ENCODE results near the gene ITGA1.

Gene ITGA1

DNA sequence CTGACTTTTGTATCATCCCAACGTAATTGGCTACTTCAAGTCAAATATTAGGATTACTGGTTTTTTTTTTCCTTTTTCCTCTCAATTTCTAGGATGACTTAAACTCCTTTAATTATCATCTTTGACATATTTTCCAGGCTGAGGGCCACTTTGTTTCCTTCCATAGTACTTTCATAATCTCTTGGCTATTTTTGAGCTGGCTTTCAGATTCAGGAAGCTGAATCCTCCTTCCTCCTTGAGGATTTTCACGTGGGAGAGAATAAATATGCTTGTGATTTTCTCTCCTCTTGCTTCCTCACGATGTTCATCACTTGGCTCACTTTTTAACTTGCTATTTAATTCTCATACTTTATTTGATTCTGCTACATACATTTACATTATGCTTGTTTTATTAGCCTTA, 88.1 kb downstream of the ITGA1 start:
- no peak for DNase-seq

DNA sequence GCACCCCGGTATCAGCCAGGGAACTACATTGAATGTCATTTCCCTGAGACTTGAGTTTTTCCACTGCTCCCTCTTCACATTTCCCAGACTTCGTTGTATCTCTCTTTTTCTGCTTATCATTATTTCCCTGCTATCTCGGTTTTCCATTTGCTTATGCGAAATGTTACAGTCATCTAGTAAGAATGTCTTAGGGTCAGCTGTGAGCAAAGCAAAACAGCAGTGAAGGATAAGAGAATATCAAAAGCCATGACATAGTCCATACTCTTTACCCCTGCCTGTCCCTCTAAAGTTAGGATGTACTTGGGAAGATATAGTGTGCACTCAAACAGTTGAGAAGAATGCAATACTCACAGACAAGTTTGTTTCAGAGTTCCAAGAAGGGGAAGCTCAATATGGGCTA, 88.7 kb downstream of the ITGA1 start:
- DNase-seq, result no peak

DNA sequence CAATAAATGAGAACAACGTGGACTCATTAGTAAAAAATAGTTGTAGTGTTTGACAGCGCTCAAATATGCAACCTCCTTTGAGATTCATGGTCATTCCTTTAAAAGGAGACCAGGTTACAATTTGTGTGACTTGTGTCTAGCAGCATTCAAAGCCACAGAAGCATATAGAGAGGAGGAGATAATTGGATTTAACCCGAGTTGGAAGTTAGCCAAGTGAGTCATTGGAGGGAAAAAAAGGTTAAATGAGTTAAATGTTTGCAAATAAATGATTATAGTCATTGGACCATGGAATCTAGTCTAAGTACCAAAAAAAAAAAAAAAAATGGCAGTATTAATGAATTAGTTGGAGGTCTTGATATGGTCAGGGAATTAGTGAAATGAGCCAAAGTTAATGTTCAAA, 90.9 kb downstream of the ITGA1 start:
- no peak for DNase-seq

DNA sequence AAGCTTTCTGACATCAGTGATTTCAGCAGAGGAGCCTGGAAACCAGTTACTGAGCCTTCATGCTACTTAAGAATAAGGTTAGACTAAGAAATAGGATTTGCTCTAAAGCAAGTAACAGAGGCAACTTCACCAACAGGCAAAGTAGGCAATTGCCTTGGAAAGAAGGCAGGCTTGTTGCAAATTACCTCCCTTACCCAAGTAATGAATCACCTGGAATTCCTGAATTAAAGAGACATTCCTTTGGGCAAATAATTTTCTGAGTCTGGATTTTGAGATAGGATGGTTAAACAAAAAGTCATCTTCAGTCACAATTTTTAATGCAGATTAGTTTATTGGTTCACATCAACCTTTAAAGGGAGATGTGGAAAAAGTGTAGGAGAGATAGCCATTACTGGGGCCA, 92.8 kb downstream of the ITGA1 start:
- no peak for DNase-seq

DNA sequence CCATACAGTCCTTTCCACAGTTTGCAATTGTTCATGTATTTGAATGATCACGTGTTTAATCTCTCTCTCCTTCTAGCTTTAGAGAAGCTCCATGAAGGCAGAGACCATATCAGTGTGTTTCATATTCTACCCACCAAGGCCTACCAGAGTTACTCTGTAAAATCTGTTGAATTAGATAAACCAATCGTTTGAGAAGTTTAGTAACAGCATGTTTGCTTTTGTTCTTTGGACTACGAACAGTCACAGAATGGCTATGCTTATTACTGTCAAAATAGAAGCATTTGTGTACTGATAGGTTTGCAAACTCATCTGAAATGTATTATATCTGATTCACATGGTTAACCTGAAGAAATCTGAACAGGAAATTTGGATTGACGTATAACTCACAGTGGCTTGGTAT, 93.8 kb downstream of the ITGA1 start:
- DNase-seq, result no peak

DNA sequence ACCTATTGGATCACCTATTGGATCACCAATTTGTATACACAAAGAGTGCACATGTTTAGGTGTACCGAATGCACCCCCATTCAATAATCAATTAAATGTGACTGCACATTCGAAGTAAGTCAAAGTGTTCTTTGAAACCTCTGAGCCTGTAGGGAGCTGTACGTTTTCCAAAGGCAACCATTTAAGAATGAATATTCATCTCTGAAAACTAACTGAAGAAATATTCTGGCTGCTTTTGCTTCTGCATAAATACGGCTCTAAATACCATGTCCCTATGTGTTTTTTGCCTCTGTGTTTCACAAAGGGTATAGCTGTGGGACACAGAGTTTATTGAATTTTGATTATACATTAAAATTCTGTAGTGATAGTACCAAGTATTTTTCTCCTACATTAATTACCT, 95.4 kb downstream of the ITGA1 start:
- no peak for DNase-seq

DNA sequence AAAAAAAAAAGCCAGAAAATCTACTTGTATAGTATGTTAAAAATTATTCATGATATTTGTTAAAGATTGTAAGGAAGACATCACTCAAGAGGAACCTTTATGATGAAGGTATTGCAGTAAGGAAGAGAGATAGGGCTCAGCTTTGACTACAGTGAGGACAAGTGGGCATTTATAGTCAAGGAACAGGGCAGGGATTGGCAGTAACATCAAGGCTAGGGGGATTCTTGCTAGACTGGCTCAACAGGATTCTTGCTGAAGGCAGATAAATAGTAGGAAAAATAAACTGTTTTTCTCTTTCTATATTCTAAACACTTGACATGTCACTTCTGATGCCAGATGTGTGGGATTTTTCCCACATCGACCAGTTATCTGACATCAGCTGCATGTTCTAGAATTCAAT, 96.7 kb downstream of the ITGA1 start:
- no peak for DNase-seq

DNA sequence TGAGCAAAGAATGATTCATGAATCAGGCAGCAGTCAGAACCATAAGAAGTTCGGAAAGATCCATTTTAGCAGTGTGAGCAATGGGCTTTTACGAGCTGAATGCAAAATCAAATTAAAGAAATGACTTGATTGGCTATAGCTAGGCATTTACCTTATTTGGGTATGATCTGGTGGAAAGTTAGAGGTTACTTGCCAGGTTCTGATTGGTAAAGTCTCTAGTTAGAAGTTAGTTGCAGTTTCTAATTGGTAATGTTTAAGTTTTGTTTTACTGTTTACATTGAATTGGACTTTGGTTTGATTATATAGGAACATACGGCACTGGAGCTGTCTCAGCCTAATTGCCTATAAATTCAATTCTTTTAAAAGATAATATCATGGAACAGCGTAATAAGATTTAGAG, 97.9 kb downstream of the ITGA1 start:
- no peak for DNase-seq

DNA sequence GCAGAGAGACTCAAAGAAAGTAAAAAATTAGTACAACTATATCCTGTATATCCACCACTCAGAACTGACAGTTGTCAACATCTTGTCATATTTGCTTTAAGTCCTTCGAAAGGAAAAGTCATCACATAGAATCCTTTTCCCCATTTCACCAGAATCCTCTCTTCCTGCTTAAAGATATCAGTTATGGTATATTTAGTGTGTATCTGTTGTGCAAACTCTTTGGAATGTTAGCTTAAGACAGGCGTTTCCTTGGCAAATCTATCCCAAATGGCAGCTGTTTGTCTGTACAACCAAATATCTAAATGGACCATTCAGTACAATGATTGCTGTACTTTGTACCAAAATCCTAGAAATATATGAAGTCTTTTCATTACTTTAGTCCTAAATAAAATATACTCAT, 98.5 kb downstream of the ITGA1 start:
- no peak for DNase-seq

DNA sequence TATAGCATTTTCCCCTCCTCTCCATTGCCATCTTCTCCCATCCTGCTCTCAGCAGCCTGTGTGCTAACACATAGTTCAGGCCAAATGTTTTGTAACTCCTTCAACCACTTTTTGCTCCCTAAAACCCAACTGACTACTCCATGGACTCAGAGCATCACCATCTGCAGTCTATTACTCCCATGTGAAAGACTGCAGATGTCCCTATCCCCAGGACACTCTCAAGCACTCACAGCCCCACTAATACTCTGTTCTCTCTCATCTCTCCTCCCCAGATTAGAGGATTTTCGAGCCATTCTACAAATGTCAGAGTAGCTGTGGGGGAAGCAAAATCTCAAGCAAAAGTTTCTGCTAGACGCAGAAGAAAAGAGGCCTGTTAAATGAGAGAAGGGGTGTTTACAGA, 99.3 kb downstream of the ITGA1 start:
- DNase-seq, result no peak

DNA sequence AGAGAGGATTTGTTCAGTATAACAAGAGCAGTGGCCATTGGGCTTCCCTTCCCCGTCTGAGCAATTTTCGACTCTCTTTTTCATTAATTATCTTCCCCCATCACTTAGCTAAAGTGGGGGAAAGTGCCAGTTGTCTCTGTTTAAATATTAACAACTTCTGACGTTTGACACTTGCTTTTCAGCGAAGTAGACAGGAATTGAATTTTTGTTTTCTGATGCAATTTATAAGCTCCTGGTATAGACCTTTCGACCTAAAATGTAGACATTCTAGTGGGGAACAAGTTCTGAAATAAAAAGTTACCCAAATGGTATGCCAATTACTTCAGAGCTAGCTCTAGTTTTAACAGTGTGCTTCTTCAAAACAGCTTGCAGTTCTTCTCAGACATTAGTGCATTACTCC, 100.6 kb downstream of the ITGA1 start:
- no peak for DNase-seq

DNA sequence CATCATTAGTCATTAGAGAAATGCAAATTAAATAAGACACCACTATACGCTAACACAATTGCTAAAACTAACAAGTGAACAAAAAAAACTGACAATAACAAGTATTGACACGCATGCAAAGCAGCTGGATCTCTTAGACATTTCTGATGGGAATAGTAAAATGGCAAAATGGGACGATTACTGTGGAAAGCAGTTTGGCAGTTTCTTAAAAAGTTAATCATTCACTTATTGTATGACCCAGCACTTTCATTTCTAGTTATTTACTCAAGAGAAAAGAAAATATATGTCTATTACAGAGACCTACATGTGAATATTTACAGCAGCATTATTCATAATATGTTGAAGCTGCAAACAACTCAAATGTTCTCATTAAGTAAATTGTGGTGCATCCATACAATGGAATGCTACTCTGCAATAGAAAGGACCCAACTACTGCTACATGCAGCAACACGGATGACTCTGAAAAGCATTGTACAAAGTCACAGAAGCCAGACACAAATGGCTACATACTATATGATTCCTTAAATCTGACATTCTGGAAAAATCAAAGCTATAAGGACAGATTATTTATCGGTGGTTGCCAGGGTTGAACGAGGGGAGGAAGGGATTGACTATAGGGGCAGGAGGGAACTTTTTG, 104.6 kb downstream of the ITGA1 start:
- no peak for DNase-seq

DNA sequence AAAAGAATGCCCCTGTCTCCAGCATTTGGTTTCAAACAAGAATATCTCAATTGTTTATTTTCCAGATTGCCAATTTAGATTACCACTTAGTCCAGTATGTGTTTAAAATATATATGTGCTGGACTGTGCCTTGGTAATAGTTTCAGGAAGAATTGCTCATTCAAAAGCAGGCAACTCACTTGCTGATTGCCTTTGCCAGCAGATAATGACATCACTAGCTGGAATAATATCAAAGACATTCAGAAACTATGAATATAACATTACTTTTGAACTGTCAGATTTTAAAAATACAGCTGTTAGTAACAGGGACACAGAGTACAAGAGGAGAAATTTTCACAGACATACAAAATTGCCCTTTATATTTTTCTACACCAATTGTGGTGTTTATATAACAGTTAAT, 105.4 kb downstream of the ITGA1 start:
- DNase-seq, result no peak

DNA sequence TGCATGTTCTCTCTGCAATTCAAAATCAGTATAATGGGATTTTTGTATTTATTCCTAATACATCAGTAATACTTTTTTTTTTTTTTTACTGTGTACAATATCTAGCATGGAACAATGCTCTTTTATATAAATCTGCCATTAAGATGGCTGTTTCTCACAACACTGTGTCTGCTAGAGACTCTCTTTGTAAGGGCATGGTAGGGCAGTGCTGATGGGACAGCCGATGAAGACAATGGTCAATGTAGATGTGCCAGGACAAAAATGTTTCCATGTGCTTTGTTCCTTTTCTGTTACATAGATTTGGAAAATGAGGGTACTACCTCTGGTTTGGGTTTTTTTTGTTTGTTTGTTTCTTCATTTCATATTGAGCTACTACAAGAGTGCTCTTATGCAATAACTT, 106.1 kb downstream of the ITGA1 start:
- DNase-seq, result no peak

DNA sequence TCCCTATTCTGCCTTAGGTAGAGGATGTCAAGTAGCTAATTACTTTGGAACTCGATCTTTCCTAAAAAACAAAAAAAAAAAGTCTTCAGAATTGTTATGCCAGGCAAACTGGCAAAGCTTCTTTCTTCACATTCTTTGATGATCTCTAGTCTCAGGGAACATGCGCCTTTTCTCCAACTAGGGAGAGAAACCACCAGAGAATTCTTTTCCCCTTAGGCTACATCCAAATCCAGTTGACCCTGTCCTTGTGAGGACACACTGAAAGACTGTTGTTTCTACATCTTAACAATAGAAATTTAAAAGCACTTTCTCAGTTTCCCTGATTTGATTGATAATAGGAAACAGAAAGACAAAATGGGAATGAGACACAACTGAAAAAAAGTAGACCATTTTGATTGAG, 106.7 kb downstream of the ITGA1 start:
- no peak for DNase-seq

DNA sequence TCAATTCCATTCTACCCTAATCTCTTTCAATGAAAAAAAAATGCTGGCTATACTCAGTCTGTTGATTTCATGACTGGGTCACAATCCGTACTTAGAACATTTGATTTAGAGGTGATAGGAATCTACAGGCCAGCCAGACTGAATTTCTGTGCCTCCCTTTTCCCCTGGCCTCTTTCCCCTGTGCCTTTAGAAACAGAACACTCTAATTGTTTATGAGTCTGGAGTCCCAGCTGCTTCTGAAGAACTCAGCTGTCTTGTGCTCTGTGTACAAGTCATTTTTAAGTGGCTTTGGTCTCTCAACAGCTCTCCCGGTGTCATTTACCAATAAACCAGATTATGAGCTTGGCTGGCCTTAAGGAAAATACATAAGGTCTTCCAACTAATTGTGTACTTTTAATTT, 107.4 kb downstream of the ITGA1 start:
- no peak for DNase-seq

DNA sequence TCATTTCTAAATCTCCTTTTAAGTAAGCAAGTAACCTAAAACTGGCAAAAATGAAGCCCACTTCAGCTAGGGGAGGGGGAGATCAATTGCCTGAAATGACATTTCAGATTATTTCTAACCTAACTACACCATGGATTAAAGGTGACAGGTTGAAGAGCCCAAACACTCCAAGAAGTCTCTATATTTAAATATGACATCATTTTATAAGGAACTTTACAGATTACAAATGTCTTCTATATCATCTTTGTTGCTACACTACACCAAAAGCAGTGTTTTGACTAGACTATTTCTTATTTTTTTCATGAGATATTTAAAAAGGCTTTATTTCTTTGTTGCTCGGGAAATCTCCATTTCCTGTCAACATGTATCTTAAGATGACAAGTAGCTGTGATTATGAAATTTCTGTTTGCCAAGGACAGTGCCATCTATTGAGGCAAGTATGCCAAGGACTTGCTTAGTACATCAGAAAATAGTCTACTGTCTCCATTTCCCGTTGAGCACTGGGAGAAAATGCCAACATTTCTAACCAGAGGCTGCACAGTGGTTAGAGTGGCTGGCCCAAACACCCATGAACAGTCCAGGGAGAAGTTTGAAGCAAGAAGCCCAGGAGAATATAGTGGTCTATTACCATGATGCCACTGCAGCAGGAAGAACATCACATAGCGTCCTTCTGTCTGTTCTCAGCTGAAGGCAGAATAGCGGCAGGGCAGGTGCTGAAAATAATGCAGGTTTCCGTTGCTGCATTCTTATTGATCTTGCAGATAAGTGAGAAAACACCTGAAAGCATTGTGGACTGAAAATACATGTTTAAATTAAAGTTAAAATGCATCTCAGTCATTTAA, 108.1 kb downstream of the ITGA1 start:
- no peak for DNase-seq

DNA sequence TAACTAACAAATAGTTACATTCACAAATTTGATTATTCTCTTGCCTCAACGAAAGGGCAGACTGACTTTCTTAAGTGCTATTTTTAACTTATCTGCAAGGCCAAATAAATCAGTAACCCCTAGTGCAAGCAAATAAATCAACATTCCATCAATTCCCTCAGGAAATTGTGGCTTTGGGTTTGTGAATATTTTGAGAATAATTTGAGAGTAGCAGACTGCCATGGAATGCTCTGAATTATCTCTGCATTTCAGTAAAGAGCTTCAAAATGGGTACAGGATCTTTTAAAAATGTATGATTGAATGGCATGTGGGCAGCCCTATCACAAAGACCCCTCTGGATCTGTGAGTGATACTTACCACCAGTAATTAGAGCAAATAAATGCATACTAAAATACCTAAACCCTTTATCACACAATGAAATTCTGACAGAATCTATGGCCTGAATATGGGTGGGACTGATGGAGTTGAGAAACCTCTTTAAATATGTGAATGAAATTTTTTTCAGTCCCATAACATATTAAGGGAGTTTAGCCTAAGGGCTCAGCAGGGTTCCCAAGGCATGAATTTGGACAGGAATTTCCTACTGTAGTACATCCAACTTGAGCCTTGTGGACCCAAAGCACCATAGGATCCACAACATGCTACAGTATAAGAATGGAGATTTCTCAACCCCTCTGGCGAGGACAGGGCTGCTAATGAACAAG, 109.0 kb downstream of the ITGA1 start:
- DNase-seq, result no peak

DNA sequence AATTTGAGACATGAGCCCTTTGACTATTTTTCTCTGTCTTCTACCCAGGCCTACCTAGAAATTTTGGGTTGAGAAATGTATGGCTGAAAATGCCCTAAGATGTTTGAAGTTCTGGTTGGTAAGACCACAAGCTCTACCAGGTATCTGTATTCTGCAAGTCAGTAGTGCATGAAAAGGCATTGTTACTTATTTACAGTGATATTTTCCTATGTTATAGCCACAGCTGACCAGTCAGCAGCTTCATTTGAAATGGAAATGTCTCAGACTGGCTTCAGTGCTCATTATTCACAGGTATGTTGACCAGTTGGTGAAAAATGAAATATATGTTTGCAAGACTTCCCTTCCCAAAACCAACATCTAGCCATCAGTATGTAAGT, 109.5 kb downstream of the ITGA1 start:
- no peak for DNase-seq

DNA sequence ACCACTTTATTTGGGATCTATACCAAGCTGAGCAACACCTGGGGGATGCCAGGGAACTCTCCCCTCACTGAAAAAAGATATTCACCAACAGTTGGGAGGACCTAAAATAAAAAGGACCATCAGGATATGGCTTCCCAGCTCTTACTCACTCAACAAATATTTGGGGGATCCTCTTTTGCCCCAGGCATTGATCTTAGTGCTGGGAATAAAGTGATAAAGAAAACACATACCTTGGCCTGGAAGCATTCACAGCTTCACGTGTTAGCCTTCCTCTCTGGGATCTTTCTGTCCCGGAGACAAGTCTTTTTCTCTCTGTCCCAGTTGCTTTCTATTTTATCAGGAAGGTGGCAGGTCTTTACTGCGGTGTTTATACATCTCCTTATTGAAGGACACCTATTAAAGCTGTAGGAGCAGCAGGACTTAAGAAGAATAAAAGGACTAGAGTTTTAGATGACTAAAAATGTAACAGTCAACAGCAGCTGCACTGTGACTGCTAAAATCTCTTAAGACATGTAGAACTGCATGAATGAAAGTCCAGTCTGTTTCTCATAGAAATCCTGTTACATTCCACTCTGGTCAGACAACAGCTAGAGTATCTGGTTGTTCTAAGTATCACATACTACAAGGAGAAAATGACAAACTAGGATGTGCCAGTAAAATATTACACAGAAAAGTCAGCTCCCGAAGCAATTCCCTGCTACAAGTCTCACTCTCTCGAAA, 111.4 kb downstream of the ITGA1 start:
- no peak for DNase-seq

DNA sequence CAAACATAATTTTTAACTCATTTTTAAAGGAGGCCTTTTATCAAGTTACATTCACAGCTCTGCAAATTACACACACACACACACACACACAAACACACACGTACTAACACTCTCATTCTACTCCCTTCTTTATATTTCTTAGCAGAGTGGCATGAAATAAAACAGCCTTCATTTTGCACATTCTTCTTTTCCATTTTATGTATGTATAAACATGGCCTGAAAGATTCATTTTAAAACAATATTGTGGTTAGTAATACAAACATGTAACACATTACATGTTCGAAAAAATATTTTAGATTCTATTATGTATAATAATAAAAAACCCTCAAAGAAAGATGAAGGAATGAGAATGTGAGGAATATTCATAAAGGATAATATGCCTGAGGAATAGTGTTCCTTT, 115.4 kb downstream of the ITGA1 start:
- no peak for DNase-seq

DNA sequence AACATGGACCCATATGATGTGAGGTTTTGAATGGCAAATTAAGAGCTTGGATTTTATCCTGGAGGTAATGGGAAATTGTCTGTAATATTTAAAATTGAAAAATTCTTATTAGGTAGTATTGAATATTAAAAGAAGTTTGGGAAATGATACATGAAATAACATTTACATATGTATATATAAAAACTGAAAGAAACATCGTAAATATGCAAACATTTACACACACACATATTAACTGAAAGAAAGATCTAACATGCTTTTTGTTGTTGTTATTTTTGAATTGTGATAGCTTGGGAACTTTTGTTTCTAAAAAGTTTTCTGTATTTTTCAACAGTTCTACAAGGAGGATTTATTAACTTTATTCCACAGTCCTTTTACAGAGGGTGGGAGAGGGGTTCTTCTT, 118.6 kb downstream of the ITGA1 start:
- DNase-seq, result no peak

DNA sequence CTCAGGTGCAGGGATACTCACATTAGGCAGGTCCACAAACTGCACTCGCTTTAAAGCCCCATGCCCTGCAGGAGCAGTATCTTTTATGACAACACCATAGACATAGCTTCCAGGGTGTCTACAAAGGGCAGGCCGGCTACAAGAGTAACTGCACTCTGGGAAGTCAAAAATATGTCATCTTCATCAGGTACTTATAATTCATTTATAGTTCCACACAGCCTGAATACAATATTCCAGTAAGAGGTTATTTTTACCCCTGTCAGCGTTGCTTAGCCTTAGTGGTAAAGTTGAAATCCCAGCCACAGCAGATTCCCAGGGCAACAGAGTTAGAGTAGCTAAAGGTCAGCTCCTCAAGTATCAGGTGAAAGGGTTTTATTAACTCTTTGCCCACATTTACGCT, 119.1 kb downstream of the ITGA1 start:
- DNase-seq, result no peak

DNA sequence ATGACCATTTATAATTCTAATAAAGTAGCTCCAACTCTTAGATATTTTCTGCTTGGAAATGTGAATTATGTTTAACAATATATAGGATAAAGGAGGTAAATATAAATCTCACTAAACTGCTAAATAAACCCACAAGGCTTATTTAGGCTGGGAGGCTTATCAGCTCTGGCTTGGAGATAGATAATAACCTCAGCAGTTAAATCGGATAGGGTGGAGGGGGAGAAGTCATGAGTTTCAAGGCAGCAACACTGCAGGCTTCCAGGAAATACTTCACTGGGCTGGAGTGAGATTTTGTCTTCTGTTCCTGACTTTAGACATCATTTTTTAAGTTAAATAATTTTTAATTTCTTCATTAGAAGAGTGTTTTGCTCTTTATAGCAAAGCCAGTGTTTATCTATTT, 121.5 kb downstream of the ITGA1 start:
- no peak for DNase-seq

Data from SHP77 treated with DMSO at 0.1 percent for 48 hours (cell line).